Heart right ventricle (tissue), 16 donors: ENCODE results near the gene DYRK2. TPM values are rescaled to one million over a fixed set of nuclear protein-coding genes. Genes with fewer than 3 reads are reported as not detected.

ENCODE experiments used
- ATAC-seq, 8 donors: fragments of 200-7000 bp; cut with Tn5 transposase; one replicate each; pipeline ENCODE4 v1.9.1; 2020; ENCODE audit warnings: mild to moderate bottlenecking in 8 of 8, moderate library complexity in 8 of 8, moderate number of reproducible peaks in 1 of 8
- DNase-seq, 2 donors: peaks; one replicate each; pipeline ENCODE4 v3.0.0-alpha.2; 2020
- H3K27ac ChIP-seq, 10 donors: fragments of 200-600 bp; sonication (generic) in 2 of 10; one replicate each; pipeline versions ENCODE4 v1.5.0 to v1.8.0; 2020 to 2022; ENCODE audit warnings: mild to moderate bottlenecking in 3 of 10
- H3K27me3 ChIP-seq, 7 donors: fragments of 200-600 bp; one replicate each; pipeline ENCODE4 v1.8.0; 2021 to 2022; ENCODE audit warnings: mild to moderate bottlenecking in 2 of 7
- H3K36me3 ChIP-seq, 9 donors: fragments of 200-600 bp; sonication (generic) in 1 of 9; one replicate each; pipeline versions ENCODE4 v1.5.0 to v1.8.0; 2020 to 2022; ENCODE audit warnings: mild to moderate bottlenecking in 2 of 9
- H3K4me1 ChIP-seq, 9 donors: fragments of 200-600 bp; sonication (generic) in 1 of 9; one replicate each; pipeline versions ENCODE4 v1.5.0 to v1.8.0; 2020 to 2022; ENCODE audit warnings: mild to moderate bottlenecking in 4 of 9
- H3K4me3 ChIP-seq, 10 donors: fragments of 200-600 bp; sonication (generic) in 2 of 10; one replicate each; pipeline versions ENCODE4 v1.5.0 to v1.8.0; 2020 to 2022; ENCODE audit warnings: mild to moderate bottlenecking in 7 of 10, moderate library complexity in 2 of 10
- H3K9me3 ChIP-seq, 11 donors: fragments of 200-600 bp in 10 of 11; sonication (generic) in 2 of 11; one replicate each; pipeline versions ENCODE4 v1.5.0 to v1.8.0; 2013 to 2022; ENCODE audit warnings: mild to moderate bottlenecking in 2 of 11, control low read depth in 1 of 11, moderate library complexity in 1 of 11
- CTCF ChIP-seq, 9 donors: fragments of 200-600 bp; sonication (generic) in 2 of 9; IDR thresholded peaks; one replicate each; pipeline versions ENCODE4 v1.5.0 to v1.8.0; 2021 to 2022; ENCODE audit warnings: antibody characterized with exemption in 9 of 9, mild to moderate bottlenecking in 5 of 9, moderate library complexity in 1 of 9
- WGBS, 2 donors: extraction: QIAGEN DNeasy Blood & Tissue Kit; methylation state at CpG; one replicate each; pipeline ENCODE4 v1.1.7; 2013; ENCODE audit warnings: inconsistent platforms in 1 of 2; 5-methylcytosine and 5-hydroxymethylcytosine counted together
- intact Hi-C, 10 donors: fragments of 100-400 bp; cut with DNase I; formaldehyde crosslinking; loops; one replicate each; pipeline versions ENCODE4 v1.11.1 to v1.14.2; 2022
- polyA plus RNA-seq, 2 donors: library from polyadenylated mRNA; stranded (reverse); fragments of 200-250 nt; gene quantifications; one replicate each; pipeline ENCODE4 v1.2.3, GENCODE V29; 2013
- total RNA-seq, 10 donors: library from RNA; stranded (reverse); fragmentation: NEBNext Ultra II Directional in 3 of 10; extraction: Animal tissue kit (Norgen Biotek cat#: 25700) in 3 of 10; gene quantifications; one replicate each; pipeline versions ENCODE4 v1.2.1 to v1.2.4, GENCODE V29; 2021 to 2023
- donor health status: Arrhythmogenic right ventricular cardiomyopathy.
- donor health status: ischemic (EF 13 %, LVEDD 7.1; RV severe dilation, severe dysfunction).
- donor health status: healthy with polysubstance abuse.
- donor health status: DM: no; HTN: yes; CAD: no.
- donor health status: DM: no; HTN: no; CAD: no.
- donor health status: ischemic (EF 25% LVEDD 6.9; RV normal size, moderate dysfunction).
- donor health status: ischemic (EF 25% LVEDD 5.7; RV mildly dilated, moderate dysfunction).
- donor health status: healthy.
- donor health status: DM: yes; HTN: yes; CAD: no.
- donor health status: Ischemic cardiomyopathy.
- donor health status: ischemic (EF 35%, LVEDD 5.7; RV mildly dilated, moderate dysfunction).
- donor health status: nonischemic (EF 11% LVEDD 7.7; RV severe dilation, severe dysfunction).
- donor health status: DM: yes; HTN: yes; CAD: no.
- donor health status: PGD.
- donor health status: ischemic (EF 29% LVEDD 5.4; RV normal size, mild dysfunction).
- donor health status: nonischemic (EF 23%, LVEDD 6.1; RV moderate dilation, normal function).

DYRK2 gene
- total and polyA plus RNA-seq, 12 donors: 6.4 to 55.8 (median 41.9) TPM

- H3K27me3 ChIP-seq: no peaks in the 10 kb centered on the region
- no peaks in the 10 kb centered on the region for H3K9me3 ChIP-seq
- no peak for TF ChIP-seq CTCF (IDR thresholded peaks at IDR 0.05)
- no peak overlapping the region for H3K27ac ChIP-seq
- H3K4me3 ChIP-seq: no peak overlapping the region
- DNase-seq (no peak), ATAC-seq (no peak)
- intact Hi-C loops: no loop called here
- 93 to 100% methylated on average over 1 of the region's 1 CpG for WGBS, 2 donors
- no peaks in the 10 kb centered on the region for H3K36me3 ChIP-seq
- H3K4me1 ChIP-seq: peaks cover 0 to 13% (median 0%) of the 10 kb centered on the region in 9 donors
These were observed 9.9 kb upstream of the DYRK2 start for GRCh38 chr12:67638694-67639093.

GRCh38 chr12:67640863-67641262, 7.7 kb upstream of the DYRK2 start:
- intact Hi-C loops: loop anchor here in 3 of 10 donors (10.0 kb wide), 3 partner anchors 196 to 304 kb away; no protein-coding TSS in a partner anchor
- no peak for TF ChIP-seq CTCF (IDR thresholded peaks at IDR 0.05)
- H3K4me1 ChIP-seq: no peaks in the 10 kb centered on the region
- H3K27me3 ChIP-seq: no peaks in the 10 kb centered on the region
- H3K9me3 ChIP-seq: no peaks in the 10 kb centered on the region
- no peak overlapping the region for H3K27ac ChIP-seq
- H3K36me3 ChIP-seq: no peaks in the 10 kb centered on the region
- H3K4me3 ChIP-seq: no peak overlapping the region
- no peak for ATAC-seq
- no peak for DNase-seq
- 66 to 73% methylated on average over 2 of the region's 2 CpGs for WGBS, 2 donors

- no peak for TF ChIP-seq CTCF (IDR thresholded peaks at IDR 0.05)
- Histone ChIP-seq H3K36me3 (no peaks in the 10 kb centered on the region), H3K4me1 (peaks cover 0 to 11% (median 6%) of the 10 kb centered on the region in 9 donors), H3K9me3 (no peaks in the 10 kb centered on the region), H3K27ac (no peak overlapping the region), H3K4me3 (no peak overlapping the region), H3K27me3 (no peaks in the 10 kb centered on the region)
- no peak for DNase-seq
- no peak for ATAC-seq
- intact Hi-C loops: loop anchor here in 7 of 10 donors (5.0 to 10.0 kb wide), 6 partner anchors 200 to 378 kb away; partner anchors contain the start of gene CAND1 (in 1 of the 7)
- 95 to 98% methylated on average over 7 of the region's 7 CpGs for WGBS, 2 donors
These were observed 3.4 kb upstream of the DYRK2 start for GRCh38 chr12:67645126-67645525.

DNA sequence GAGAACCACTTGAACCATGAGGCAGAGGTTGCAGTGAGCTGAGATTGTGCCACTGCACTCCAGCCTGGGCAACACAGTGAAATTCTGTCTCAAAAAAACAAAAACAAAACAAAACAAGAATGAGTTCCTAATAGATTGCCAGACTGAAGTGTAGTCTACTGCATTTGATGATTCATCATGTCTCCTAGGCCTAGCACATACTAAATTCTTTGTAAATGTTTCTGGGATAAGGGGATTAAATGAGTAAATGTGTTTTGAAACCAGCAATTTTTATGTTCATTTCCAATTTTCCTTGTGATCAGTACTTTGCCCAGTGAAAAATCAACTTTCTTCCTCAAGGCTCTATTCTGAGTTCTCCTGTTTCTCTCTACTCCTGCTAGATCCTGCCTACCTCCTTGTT, 2.9 kb upstream of the DYRK2 start:
- no peak overlapping the region for H3K27ac ChIP-seq

More for the DNA sequence above, 2.9 kb upstream of the DYRK2 start:
- ATAC-seq (no peak), DNase-seq (no peak)
- no peaks in the 10 kb centered on the region for H3K27me3 ChIP-seq
- TF ChIP-seq CTCF (IDR thresholded peaks at IDR 0.05): no peak
- peaks cover 0 to 15% (median 8%) of the 10 kb centered on the region in 9 donors for H3K4me1 ChIP-seq
- H3K9me3 ChIP-seq: no peaks in the 10 kb centered on the region
- no peak overlapping the region for H3K4me3 ChIP-seq
- intact Hi-C loops: loop anchor here in 7 of 10 donors (5.0 to 10.0 kb wide), 6 partner anchors 201 to 378 kb away; partner anchors contain the start of gene CAND1 (in 1 of the 7)
- H3K36me3 ChIP-seq: no peaks in the 10 kb centered on the region
